Measurements from ENCODE around the gene VPS25.

The VPS25 gene

DNA sequence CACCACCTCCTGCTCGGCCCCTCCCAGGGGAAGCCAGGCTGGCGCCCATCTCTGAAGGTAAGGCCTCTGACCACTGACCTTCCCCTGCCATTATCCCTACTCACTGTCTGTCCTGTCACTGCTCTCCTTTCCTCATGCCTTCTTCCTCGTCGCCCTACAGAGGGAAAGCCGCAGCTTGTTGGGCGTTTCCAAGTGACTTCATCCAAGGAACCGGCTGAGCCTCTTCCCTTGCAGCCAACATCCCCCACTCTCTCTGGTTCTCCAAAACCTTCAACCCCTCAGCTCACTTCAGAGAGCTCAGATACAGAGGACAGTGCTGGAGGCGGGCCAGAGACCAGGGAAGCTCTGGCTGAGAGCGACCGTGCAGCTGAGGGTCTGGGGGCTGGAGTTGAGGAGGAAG lies 22.2 kb downstream of the VPS25 start:
- DNase-seq (ENCODE audit: low read depth): no peak

DNA sequence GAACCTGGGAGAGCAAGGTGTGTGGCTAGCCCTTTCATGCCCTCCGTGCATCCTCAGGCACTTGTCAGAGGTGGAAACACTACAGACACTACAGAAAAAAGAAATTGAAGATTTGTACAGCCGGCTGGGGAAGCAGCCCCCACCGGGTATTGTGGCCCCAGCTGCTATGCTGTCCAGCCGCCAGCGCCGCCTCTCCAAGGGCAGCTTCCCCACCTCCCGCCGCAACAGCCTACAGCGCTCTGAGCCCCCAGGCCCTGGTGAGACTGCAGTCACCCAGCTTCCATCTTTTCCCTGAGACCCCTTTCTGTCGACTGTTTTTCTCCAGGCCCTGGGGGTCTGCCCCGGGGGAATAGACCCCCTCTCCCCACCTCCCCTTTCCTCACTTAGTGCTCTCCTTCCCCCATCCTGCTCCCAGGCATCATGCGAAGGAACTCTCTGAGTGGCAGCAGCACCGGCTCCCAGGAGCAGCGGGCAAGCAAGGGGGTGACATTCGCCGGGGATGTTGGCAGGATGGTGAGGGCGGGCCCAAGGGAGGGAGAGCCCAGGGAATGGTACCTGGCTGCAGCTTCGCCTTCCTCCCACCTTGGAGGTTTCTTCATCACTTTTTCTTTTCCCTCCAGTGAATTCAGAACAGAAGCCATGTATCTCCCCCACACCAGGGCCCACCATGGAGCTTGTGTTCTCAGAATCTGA lies 23.0 kb downstream of the VPS25 start:
- DNase-seq (ENCODE audit: low read depth): no peak

DNA sequence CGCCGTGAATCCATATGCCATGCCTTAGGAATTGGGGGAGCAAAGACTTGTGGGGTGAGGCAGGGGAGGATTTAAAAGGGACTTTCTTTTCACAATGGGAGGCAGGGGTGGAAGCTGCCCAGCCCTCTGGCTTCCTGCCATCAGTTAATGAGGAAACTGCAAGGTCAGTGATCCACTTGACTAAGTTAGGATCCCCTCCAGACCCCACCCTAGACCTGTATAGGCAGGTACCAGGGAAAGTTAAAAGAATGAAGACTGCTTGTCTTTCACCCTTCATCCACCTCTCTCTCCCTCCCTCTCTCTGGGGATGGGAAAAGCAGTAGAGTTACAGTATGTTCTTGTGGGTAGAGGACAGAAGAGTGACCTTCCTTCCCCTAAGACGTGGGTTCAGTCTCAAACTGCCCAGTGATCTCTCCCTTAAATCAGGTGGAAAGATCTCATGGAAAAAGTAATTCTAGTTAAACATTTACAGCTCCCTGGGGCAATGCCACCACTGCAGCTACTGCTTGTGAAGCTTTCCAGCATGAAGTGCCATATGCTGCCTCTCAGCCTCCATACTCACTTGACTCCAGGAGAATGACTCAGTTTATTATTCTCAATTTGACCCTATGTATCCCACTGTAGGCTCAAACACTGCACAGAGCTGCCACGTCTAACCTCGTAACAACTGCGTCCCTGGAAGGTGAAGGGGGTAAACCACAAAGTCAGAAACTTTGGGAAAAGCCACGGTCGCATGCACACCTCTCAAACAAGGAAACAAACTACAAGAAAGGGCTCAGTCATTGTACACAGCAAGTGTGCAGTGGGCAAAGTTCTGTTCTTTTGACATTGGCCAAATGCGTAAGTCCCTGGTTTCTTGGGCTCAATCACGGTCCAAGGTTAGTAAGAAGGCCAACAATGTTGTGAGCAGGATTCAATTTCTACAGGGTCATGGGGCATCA lies 24.1 kb downstream of the VPS25 start:
- DNase-seq (ENCODE audit: low read depth): no peak

DNA sequence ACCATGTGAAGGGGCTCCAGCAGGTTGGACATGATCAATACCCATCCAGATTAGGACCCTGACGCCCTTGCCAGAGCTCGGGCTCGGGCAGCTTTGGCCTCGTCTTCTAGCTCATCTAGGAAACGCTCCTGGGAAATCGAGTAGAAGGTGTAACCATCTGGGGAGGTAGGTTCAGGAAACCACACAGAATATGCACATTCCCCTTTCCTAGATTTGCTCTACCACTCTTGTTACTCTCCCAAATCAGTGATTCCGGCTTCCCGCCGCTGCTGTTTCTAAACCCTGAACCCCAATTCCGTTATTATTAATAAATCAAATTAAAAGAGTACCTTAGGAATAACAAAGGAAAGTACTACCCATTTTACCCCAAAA lies 24.7 kb downstream of the VPS25 start:
- no peak for DNase-seq (ENCODE audit: low read depth)

DNA sequence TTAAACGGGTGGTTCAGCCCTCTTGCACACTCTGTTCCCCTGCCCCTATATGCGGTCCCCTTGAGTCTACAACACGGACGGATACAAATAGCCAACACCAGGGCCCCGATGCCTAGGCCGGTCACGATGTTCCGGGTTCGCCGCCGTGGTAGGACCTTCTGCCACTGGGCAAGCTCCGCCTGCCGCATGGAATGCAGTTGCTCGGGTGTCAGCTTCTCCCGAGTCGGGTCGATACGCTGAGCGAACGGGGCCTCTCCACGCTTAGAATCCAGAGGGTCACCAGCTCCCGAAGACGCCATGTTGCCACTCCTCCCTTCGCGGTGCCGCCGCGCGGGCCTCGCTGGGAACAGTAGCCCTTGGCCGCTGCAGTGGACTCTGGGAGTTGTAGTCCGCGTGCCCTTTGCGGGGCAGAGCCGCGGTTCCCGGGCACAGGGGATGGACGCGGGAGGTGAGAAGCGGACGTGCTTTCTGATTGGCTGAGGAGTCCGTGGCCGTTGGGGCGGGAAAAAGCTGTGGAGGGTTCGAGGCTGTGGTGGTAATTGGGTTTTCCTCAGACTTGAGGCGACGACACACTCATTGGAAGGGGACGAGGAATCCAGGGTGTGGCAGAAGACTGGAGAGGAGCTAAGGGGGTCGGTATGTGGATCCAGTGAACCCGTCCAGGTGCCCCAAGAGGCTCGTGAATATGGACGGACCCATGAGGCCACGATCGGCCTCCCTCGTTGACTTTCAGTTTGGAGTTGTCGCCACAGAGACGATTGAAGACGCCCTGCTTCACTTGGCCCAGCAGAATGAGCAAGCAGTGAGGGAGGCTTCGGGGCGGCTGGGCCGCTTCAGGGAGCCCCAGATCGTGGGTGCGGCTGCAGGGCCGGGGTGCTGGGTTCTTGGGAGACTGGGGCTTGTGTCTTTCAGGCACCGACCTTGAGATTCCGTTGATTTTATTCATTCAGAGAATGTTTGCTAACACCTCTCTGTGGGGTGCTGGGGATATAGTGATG lies 25.4 kb downstream of the VPS25 start, which contains the start of the genes CNTD1 and COA3:
Gene CNTD1, plus strand, starts transcription at position 479 of the 998 bp plus-strand sequence. Its CDS starts 207 bp downstream, at position 686.
Gene COA3, minus strand, starts transcription at position 322 of the 998 bp plus-strand sequence. Its CDS starts 23 bp downstream, at position 299.
- DNase-seq (ENCODE audit: low read depth): peak; percentile 67

DNA sequence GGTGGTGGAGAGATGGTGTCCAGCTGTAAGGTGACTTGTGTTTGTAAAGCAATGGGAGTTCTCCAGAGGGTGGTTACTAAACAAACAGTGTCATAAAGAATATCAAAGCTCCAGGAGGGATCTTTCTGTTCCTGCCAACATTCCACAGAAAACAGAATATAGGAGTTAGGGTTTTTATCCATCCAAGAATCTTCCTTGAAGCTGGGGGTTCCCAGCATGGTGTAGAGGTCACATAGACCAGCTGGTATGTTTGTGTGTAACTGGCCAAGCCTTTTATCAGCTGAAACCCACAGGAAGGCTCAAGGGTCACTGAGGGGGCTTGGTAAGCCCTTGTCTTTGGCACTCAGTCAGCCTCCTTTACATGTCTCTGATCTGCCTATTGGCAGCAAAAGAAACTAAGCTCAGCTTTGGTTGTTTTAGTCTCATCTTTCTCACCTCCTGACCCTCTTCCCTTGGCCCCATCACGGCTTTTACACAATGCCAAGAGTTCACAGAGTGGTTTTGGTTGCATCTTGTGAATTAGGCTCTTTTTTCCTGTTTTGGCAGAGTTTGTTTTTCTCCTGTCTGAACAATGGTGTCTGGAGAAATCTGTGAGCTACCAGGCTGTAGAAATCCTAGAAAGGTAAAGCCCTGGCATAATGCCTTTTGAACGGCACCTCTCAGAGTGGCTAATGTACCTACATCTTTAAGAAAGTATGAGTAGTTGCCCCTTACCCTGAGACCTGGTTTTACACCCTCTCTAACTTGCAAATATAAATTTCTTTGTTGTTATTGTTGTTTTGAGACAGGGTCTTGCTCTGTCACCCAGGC lies 30.0 kb downstream of the VPS25 start:
- DNase-seq (ENCODE audit: low read depth): no peak

DNA sequence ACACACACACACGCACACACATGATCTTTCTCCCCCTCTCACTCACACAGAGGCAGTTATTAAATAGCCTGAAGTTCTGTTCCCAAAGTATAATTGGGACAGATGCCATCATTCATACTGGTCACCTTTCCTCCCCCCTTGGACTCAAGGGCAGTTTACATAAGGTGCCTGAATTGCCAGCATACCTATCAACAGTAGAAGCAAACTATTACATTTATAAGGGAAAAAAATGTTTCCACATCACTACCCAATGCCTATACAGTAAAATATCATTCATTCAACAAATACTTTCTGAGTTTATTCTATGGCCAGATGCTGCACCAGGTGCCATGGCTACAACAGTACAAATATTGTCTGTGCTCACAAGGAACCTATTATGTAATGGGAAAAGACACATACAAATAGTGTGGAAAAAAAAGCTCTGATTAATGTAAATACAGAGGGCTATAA lies 31.7 kb downstream of the VPS25 start:
- DNase-seq (ENCODE audit: low read depth): no peak

DNA sequence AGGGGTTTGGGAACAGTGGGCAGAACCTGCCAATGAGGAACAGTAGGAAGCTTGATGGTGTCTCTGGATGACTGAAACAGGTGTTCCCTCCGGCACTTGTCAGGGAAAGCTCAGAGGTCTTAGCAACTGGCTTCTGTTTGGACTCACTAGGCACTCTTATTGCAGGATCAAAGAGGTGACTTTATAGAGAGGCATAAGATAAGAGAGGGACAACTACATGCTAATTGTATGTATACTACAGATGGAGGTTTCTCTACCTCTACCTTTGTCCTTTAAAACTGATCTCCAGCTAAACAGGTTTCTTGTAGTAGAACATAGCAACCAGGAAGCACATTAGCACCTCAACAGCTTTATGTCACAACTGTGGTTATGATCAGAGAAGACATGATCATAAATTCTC lies 33.0 kb downstream of the VPS25 start:
- DNase-seq (ENCODE audit: low read depth): no peak

DNA sequence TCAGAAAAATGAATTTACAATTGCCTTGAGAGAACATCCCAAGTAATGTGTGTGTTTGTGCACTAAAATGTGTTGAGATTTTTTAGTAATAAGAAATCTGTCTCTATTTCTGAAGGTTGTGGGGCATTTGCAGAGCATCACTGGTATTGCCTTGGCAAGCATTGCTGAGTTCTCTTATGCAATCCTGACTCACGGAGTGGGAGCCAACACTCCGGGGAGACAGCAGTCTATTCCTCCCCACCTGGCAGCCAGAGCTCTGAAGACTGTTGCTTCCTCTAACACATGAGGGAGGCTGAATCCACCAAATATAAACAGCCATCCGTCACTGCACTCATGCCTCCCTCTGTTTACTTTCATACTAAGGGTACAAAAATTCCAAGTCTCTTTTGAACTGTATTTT lies 36.0 kb downstream of the VPS25 start:
- peak; percentile 61 for DNase-seq (ENCODE audit: low read depth)

DNA sequence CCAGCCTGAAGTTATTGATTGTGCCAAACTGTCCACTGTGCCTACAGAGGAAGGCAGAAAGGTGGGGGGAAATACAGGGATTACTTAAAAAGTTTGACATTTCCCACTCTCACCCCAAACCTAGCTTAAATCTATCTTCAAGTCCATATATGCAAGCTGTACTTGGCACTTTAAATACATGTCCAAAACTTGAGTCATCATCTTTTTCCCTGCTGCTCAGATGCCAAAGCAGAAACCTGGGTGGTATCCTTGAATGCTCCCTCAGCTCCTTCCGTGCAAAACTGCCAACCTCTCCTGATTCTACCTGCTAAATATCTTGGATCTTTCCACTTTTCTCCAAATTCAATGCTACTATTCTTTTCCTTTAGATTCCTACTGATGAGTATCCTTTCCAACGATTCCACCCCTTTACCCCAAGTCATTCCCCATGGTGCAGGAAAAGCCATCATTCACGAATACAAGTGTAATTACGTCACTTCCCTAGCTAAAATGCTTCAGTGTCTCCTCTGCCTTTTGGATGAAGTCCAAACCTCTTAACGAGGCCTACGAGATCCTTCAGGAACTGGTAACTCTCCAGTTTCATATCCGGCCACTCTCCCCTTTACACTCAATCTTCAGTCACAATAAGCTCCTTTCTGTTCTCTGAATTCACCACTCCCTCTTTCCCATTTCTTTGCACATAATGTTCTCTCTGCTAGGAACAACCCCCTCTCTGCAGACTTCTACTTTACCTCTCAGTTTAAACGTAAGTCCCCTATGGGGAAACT lies 41.6 kb downstream of the VPS25 start:
- DNase-seq (ENCODE audit: low read depth): peak; percentile 23

DNA sequence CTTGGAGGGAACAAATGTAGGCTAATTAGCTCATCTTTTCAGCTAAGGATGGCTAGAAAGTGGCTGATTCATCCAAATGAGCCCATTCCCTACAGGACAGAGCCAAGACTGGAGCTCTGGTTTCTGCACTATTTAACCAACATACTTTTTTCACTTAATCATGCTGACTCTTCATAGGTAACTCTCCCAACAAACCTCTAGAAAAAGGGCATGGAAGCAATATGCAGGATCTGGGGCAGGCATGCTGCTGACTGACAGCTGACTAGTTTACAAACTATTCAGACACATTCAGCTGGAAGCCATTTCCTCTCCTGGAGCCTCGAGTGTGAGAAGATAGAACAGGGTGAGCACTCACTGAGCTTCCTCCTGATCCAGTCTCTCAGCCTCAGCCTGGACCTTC lies 44.6 kb downstream of the VPS25 start:
- DNase-seq (ENCODE audit: low read depth): no peak

DNA sequence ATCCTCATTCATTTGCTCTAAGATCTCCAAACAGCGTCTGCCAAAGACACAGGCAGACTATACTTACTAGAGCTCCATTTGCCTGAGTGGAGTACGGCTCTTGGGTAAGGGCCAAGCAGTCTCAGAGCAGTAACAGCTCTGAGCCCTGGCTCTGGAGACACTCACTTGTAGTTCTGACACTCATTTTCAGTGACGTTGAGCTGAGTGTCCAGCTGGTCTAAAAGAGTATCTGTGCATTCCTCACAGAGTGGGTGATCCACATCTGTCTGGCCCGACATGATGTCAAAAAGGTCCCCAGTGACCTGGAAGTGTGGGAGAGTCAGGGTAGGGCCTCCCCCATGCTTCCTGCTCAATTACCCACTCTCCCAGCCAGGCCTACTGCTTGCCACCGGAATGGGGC lies 45.1 kb downstream of the VPS25 start:
- no peak for DNase-seq (ENCODE audit: low read depth)

DNA sequence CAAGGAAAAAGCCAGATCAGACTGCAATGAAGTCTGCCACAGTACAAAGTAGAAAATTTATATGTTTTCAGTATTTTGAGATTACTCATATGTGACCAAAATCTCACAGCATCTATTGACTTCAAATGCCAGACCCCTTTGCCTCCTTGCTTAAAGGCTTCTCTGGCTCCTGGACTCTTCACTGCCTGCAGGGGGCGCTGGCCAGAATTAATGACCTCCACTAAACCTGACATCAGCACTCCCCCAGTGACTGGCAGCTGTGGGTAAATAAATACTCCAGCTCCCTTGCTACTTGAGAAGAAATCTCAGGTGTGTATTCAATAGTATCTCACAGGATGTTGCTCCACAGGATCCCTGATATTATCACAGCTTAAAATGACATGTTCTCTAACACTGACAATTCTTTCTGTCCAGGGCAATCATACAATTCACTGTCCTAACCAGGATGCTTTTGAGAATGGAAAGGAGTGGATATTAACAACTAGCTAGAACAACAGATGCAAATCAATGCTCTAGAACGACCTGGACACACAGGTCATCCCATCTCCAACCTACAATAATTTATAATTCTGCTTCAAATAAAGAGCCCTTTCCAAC lies 46.8 kb downstream of the VPS25 start:
- DNase-seq (ENCODE audit: low read depth): no peak

DNA sequence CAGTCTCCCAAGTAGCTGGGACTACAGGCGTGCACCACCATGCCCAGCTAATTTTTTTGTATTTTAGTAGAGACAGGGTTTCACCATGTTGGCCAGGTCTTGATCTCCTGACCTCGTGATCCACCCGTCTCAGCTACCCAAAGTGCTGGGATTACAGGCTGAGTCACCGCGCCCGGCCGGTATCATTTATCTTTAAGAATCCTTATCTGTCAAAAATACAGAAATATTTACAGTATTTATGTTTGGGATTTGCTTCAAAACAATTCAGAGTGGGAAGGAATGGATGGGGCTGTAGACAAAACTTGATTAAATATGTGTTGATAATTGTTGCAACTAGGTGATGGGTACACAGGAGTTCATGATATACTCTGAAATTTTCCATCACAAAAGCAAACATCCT lies 47.9 kb downstream of the VPS25 start:
- no peak for DNase-seq (ENCODE audit: low read depth)

DNA sequence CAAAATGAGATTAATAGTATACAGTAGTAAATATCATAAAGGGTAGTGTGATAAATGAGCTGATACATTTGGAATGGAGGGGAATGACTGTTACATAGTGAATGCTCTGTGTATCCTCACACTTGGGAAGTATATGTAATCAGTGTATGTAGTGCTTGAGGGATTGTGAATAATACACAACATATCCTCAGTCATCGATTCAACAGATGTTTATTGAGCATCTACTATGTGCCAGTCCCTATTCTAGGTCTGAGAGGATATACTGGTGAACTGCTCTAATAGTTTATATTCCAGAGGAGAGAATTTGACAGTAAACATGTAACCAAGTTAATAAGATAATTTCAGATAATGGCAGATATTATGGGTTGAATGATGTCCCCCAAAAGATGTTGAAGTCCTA lies 54.2 kb downstream of the VPS25 start:
- DNase-seq (ENCODE audit: low read depth): no peak
